ENCODE measurements around the gene FOXN3. TPM values are rescaled to one million over a fixed set of nuclear protein-coding genes. Genes with fewer than 3 reads are reported as not detected.

The FOXN3 gene
- total RNA-seq, 1 donor from 2014 or later: 31.8 TPM

- Histone ChIP-seq H3K4me1 (ENCODE audit: control insufficient read depth in 3 of 3, insufficient read depth in 3 of 3, low read length in 3 of 3) (no peaks in the 10 kb centered on the region), H3K27ac (ENCODE audit: low read depth, low read length) (no peak overlapping the region), H3K9ac (ENCODE audit: low read depth in 1 of 3, low read length in 3 of 3) (no peak overlapping the region), H3K27me3 (ENCODE audit: control insufficient read depth in 3 of 3, insufficient read depth in 3 of 3, low read length in 3 of 3) (no peaks in the 10 kb centered on the region), H3K36me3 (ENCODE audit: control insufficient read depth in 3 of 3, insufficient read depth in 3 of 3, low read length in 3 of 3) (no peaks in the 10 kb centered on the region), H3K9me3 (ENCODE audit: control insufficient read depth in 3 of 3, low read length in 3 of 3) (no peaks in the 10 kb centered on the region), H3K4me3 (ENCODE audit: low read length in 3 of 3) (no peak overlapping the region)
These were observed 308.4 kb downstream of the FOXN3 start for GRCh38 chr14:89108608-89109007.

GRCh38 chr14:89107626-89108025 is 309.4 kb downstream of the FOXN3 start:
- no peak overlapping the region for H3K9ac ChIP-seq (ENCODE audit: low read depth in 1 of 3, low read length in 3 of 3)

More at GRCh38 chr14:89107626-89108025, 309.4 kb downstream of the FOXN3 start:
- H3K27me3 ChIP-seq (ENCODE audit: control insufficient read depth in 3 of 3, insufficient read depth in 3 of 3, low read length in 3 of 3): no peaks in the 10 kb centered on the region
- no peak overlapping the region for H3K4me3 ChIP-seq (ENCODE audit: low read length in 3 of 3)
- H3K9me3 ChIP-seq (ENCODE audit: control insufficient read depth in 3 of 3, low read length in 3 of 3): no peaks in the 10 kb centered on the region
- no peaks in the 10 kb centered on the region for H3K4me1 ChIP-seq (ENCODE audit: control insufficient read depth in 3 of 3, insufficient read depth in 3 of 3, low read length in 3 of 3)
- no peaks in the 10 kb centered on the region for H3K36me3 ChIP-seq (ENCODE audit: control insufficient read depth in 3 of 3, insufficient read depth in 3 of 3, low read length in 3 of 3)
- no peak overlapping the region for H3K27ac ChIP-seq (ENCODE audit: low read depth, low read length)
